GM10266 (cell line): Measurements from ENCODE around the gene AMPH.
"Not testable (repeated sequence)": the region's sequence is repeated elsewhere in the genome, so short reads cannot be mapped to it uniquely, and the experiment has no call there.

Experiments used
- DNase-seq: peaks from one replicate; pipeline ENCODE4 v3.0.0; 2012; ENCODE audit errors: extremely low spot score
- CTCF ChIP-seq: IDR thresholded peaks from 2 replicates; pipeline ENCODE4 v1.5.1; 2012; ENCODE audit warnings: mild to moderate bottlenecking, low read depth; ENCODE audit not compliant: control insufficient read depth, insufficient read depth; ENCODE audit errors: missing control alignments

The AMPH gene

GRCh38 chr7:38584443-38585210 is 46.5 kb downstream of the AMPH start:
- no peak for TF ChIP-seq CTCF
- DNase-seq, result no peak

- no peak for TF ChIP-seq CTCF
- DNase-seq, result no peak
Measured at GRCh38 chr7:38580485-38580884, 50.7 kb downstream of the AMPH start.

GRCh38 chr7:38574086-38574485 is 57.1 kb downstream of the AMPH start:
- no peak for TF ChIP-seq CTCF
- DNase-seq, result no peak

- DNase-seq, result not testable (repeated sequence)
Measured at GRCh38 chr7:38571620-38572019, 59.6 kb downstream of the AMPH start.

GRCh38 chr7:38568497-38568896 is 62.7 kb downstream of the AMPH start:
- no peak for TF ChIP-seq CTCF
- DNase-seq, result no peak

- no peak for TF ChIP-seq CTCF
- DNase-seq, result no peak
Measured at GRCh38 chr7:38565289-38565688, 65.9 kb downstream of the AMPH start.

GRCh38 chr7:38563741-38564140 is 67.4 kb downstream of the AMPH start:
- DNase-seq, result no peak
- no peak for TF ChIP-seq CTCF

GRCh38 chr7:38561166-38561565 is 70.0 kb downstream of the AMPH start:
- DNase-seq, result no peak
- no peak for TF ChIP-seq CTCF
